HG03460 (cell line): ENCODE measurements around the gene GATB.
"Not testable (repeated sequence)": the region's sequence is repeated elsewhere in the genome, so short reads cannot be mapped to it uniquely, and the experiment has no call there.

Experiments used
- ATAC-seq: cut with Tn5 transposase; IDR thresholded peaks from one replicate; pipeline ENCODE4 v1.9.1; 2021; ENCODE audit not compliant: unreplicated experiment

Gene GATB

DNA sequence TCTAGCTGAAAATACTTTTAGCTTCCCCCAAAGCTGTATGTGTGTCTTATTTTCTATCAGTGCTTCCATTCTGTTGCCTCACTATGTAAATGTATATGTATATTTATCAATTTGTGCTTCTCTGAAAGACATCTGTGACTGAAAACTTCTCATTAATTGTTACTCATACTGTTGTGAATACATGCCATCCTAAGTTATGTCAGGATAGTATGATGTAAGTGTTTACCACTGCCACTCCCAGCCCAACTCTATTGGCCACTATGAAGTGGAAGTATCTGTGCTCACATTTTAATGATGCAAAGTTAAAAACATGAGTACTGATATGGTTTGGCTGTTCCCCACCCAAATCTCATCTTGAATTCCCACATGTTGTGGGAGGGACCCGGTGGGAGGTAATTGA lies 24.4 kb downstream of the GATB start:
- ATAC-seq, result no peak

DNA sequence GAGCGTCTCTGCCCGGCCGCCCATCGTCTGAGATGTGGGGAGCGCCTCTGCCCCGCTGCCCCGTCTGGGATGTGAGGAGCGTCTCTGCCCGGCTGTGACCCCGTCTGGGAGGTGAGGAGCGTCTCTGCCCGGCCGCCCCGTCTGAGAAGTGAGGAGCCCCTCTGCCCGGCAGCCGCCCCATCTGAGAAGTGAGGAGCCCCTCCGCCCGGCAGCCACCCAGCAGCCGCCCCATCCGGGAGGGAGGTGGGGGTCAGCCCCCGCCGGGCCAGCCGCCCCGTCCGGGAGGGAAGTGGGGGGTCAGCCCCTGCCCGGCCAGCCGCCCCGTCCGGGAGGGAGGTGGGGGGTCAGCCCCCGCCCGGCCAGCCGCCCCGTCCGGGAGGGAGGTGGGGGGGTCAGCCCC lies 29.1 kb downstream of the GATB start:
- ATAC-seq, result not testable (repeated sequence)

DNA sequence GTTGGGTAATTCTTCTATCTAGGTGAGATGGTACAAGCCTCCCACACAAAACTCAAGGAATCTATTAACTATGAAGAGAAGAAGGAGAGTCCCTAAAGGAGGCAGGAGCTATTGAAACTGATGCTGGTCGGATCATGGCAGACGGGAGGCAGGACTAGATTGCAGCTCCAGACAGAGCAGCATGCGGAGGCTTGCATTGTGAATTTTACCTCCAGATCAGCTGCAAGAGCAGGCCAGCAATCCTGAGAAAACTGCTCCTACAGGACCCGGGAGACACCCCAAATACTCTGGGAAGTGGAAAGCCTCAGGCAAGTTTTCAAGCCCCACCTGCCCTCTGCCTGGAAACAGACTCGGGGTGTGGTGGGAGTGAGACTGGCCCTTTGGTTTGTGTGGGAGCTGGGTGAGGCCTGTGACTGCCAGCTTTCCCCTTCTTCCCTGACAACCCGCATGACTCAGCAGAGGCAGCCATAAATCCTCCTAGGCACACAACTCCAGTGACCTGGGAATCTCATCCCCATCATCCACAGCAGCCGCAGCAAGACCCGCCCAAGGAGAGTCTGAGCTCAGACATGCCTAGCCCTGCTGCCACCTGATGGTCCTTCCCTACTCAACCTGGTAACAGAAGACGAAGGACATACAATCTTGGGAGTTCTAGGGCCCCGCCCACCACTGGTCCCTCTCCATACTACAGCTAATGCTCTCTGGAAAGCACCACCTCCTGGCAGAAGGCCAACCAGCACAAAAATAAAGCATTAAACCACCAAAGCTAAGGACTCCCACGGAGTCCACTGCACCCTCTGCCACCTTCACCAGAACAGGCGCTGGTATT lies 30.9 kb downstream of the GATB start:
- ATAC-seq, result no peak

- no peak for ATAC-seq
These were observed 32.1 kb downstream of the GATB start for GRCh38 chr4:151728679-151729078.

GRCh38 chr4:151728006-151728405 lies 32.8 kb downstream of the GATB start:
- no peak for ATAC-seq

DNA sequence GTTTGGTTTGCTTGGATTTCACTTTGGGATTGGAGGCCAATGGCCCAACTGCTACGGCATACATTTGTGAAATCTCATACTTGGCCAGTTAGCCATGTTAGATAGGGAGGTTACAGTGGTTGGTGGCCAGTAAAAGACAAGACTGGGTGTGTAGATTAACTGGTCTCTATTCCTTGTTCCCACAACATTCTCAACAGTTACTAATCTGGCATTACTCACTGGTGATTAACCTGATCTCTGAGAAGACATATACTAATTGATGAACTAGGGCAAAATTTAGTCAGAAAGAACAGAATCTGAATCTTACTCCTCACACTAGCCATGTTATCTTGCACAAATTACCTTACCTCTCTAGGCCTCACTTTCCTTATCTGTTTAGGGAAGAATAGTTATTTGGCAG lies 33.4 kb downstream of the GATB start:
- ATAC-seq, result no peak

GRCh38 chr4:151725087-151725486 lies 35.7 kb downstream of the GATB start:
- ATAC-seq, result no peak

DNA sequence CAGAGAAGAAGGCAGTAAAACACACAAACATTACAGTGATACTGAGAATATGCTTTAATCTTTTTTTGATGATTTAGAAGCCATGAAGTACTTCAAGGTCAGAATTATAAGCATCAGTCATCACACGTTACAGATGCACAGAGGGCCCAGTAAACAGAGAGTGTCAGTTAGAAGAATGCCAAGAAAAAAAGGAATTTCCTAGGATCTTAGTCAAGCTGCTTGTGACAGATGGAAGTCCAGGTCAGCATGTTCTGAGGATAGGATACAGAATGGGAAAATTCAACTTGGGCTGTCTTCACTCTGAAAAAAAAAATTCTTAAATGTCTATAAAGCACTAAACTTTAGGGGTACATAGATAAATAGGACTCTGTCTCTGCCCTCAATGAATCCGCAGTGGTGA lies 38.9 kb downstream of the GATB start:
- ATAC-seq, result no peak

DNA sequence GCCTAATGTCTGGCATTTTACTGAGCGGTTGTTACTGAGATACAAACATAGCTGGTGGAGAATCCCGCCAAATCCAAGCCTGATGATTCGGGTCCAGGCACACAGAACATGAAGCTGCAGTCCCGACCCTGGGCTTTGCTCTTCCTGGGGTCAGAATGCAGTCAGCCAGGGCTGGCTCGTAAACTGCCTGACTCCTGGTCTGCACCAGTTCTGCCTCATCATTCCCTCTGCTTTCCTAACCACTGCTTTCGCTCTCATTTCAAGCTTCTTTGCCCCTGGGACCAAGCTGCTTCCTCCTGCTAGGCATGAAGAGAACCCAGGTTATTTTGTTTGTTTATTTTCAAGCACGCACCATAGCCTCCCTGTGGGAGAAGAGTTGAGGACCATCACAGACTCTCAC lies 39.3 kb downstream of the GATB start:
- ATAC-seq, result no peak

GRCh38 chr4:151719956-151720334 lies 40.9 kb downstream of the GATB start:
- ATAC-seq, result no peak

GRCh38 chr4:151718984-151719955 lies 41.5 kb downstream of the GATB start:
- no peak for ATAC-seq

DNA sequence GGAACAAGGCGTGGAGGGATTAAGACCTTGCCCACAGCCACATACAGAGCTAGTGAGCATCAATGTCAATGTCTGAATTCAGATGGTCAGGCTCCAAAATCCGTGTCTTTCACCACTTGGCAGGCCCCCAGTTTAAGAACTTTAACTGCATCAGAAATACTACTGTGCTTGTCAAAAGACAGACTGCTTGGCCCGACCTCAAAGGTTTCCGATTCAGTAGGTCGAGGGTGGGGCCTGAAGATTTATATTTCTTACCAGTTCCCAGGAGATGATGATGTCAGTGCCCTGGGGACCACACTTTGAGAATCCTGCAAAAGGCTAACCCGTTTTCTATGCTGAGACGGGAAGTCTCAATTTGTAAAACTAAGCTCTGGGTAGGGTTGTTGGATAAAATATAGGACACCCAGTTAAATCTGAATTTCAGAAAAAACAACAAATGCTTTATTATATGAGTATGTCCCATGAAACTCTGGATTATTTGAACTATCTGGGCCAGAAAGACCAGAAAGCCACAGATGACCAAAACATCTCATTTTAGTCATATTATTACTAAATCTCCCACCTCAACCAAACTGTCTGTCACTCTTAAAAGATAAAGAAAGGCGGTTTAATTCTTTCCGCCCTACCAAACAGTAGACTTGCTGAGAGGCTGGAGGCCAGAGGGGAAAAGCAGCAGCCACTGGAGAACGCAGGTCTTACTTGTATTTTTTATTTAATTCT lies 42.7 kb downstream of the GATB start:
- ATAC-seq, result no peak

DNA sequence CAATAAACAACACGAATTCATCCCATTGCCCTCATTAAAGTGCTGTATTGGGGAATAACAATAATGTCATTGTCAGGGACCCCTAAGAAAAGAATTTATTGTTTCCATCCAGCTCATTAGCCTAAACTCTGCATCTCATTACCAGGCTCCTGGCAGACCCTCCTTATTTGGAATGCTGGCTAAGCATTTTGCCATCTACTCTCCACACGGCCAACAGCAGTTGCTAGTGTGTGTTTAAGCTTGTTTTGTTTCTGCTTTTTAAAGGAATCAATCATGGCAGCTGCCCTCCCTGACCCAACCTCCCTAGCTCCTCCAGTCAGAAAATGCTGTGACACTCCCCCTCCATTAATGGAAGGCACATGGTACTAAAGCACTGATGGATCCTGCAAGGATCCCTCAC lies 43.5 kb downstream of the GATB start:
- no peak for ATAC-seq

GRCh38 chr4:151716324-151716723 lies 44.5 kb downstream of the GATB start:
- no peak for ATAC-seq

DNA sequence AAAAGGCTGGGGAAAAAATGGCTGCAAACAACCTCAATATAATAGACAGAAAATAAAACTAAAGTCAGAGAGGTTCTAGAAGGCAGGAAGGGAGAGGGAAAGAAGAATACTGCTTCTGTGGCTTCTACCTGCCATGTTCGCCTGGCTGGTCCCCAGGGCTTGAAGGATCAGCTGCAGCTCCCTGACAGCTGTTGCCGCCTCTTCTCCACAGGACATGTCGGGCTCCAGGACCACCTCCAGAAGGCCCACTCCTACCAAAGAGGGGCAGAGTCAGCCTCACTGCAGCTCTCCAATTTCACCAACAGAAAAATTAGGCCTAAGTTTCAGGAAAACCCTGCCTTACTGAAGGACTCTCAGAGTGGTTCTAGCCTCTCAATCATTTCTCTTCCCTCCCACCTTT lies 44.9 kb downstream of the GATB start:
- no peak for ATAC-seq

DNA sequence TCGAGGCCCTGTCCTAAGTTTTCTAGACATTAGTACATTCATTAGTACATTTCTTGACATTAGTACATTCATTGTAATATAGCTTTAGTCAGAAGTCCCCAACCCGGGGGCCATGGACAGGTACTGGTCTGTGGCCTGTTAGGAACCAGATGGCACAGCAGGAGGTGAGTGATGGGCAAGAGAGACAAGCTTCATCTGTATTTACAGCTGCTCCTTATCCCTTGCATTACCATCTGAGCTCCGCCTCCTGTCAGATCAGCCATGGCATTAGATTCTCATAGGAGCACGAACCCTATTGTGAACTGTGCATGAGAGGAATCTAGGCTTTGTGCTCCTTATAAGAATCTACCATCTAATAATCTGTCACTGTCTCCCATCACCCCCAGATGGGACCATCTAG lies 48.0 kb downstream of the GATB start:
- ATAC-seq, result no peak

DNA sequence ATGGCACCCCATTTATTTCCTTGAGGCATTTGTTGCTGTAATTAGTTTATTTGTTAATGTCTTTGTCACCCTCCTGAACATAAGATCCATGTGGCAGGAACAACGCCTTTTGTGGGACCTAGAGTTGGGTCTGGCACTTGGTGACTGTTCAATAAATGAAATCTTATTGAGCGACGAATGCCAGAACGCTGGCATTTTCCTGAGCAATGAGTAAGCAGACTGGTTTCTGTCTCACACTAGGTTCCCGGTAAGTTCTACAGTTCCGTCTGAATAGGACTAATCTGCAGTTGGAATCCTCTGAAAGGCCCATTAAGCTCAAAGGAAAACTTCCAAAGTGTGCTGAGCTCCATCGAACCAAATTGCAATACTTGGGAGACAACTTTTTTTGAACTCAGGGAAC lies 49.2 kb downstream of the GATB start:
- no peak for ATAC-seq

DNA sequence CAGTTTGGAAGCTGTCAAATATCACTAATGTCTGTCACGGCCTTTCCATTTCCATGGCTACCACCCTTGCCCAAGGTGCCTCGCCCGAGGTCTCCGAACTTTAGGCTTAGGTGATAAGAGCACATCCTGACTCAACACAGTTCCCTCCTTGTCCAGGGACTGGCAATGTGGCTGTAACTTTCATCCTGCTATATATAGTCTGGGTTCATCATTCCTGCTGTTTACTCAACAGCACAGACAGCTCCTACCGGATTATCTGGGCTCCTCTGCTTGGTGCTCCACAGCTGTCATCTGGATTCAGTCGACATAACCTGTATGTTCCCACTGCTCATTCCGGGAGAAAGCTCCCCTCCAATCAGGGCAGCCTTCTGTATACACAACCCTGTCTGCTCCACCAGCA lies 51.2 kb downstream of the GATB start:
- ATAC-seq, result no peak

GRCh38 chr4:151709071-151709470 lies 51.7 kb downstream of the GATB start:
- no peak for ATAC-seq

DNA sequence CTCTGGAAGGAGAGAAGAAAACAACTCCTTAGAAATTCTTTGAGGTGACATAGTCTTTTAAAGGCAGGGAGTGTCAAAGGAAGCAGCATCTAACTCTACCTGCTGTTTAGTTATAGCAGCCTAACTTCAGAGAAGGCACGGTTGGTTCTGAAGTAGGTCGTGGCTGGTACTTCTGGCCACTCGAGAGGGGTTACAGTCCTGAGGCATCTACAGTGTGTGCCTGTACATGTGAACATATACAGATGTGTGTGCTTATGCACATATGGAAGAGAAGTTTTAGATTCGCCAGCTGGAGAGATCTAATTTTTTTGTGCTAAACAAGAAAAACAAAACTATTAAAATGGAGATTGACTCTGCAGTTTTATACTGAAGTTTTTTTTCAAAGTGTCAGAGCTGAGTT lies 52.7 kb downstream of the GATB start:
- no peak for ATAC-seq

DNA sequence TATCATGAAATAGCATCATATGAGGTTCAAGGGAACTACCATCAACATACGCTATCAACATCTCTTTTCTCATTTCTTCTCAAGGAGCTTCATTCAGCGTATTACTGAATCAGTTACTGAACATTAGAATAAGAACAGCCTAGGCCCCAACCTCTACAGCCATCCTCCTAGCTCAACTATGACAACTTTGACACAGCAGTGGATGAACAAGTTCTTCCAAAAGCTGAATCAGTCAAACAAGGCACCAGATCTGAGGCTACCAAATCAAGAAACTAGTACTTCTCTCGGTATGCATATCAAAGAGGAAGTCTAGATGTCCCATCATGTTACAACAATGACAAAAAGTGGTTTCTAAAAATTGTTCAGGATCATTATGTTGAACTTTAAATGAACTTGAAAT lies 57.4 kb downstream of the GATB start:
- ATAC-seq, result no peak
